Measurements from ENCODE around the gene IDH2.
"Not testable (repeated sequence)": the region's sequence is repeated elsewhere in the genome, so short reads cannot be mapped to it uniquely, and the experiment has no call there.

Gene IDH2

DNA sequence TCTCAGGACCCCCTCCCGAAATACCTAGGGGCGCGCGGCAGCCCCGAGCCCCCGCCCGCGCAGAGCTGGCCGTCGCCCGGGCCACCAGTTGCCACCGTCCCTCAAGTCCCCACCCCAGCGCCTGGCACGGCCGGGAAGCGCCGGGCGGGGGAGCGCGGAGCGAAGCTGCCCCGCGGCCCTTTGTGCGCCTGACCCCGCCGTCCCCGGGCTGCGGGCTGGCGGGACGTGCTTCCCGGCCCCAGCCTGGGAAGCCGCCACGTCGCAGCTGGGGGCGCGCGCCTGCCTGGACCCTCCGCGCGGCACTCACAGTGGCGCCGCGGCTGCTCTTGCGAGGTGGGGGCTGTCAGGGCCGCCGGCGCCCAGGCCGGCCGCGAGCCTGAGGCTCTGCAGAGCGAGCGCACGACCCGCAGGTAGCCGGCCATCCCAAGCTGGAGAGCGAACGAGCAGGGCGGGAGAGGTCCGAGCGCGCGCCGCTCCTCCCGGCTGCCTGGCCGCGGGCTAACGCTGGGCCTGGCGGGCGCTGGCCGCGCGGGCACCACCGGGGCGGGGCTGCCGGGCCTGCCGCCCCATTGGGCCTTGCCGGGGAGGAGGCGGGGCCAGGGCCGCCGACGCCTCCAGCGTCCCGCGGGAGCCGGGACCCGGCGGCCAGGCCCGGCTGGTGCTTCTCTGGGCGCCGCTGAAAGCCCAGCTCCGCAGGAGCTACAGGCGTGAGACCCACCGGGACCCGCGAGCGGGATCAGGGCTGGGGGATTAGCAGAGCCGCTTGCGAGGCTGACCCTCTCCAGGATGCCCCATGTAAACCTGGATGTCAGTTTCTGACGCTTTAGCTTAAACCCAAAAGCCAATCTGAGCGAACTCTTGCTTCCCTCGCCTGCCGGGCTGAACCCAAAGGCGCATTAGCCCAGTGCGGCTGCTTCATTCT, at the start of gene IDH2:
Gene IDH2 (minus strand): TSS at position 500 of the 922 bp plus-strand sequence. CDS start 78 bp downstream, at position 422.
- peak; percentile 90 for DNase-seq (ENCODE audit: low spot score)

DNA sequence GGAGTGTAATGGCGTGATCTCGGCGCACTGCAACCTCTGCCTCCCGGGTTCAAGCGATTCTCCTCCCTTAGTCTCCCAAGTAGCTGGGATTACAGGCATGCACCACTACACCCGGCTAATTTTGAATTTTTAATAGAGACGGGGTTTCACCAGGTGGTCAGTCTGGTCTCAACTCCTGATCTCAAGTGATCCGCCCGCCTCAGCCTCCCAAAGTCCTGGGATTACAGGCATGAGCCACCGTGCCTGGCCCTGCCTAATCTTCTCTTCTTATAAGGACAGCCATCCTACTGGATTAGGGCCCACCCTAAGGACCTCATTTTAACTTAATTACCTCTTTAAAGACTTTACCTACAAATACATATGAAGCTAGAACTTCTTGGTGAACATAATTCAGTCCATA, 48.3 kb upstream of the IDH2 start:
- DNase-seq (ENCODE audit: low spot score): not testable (repeated sequence)

DNA sequence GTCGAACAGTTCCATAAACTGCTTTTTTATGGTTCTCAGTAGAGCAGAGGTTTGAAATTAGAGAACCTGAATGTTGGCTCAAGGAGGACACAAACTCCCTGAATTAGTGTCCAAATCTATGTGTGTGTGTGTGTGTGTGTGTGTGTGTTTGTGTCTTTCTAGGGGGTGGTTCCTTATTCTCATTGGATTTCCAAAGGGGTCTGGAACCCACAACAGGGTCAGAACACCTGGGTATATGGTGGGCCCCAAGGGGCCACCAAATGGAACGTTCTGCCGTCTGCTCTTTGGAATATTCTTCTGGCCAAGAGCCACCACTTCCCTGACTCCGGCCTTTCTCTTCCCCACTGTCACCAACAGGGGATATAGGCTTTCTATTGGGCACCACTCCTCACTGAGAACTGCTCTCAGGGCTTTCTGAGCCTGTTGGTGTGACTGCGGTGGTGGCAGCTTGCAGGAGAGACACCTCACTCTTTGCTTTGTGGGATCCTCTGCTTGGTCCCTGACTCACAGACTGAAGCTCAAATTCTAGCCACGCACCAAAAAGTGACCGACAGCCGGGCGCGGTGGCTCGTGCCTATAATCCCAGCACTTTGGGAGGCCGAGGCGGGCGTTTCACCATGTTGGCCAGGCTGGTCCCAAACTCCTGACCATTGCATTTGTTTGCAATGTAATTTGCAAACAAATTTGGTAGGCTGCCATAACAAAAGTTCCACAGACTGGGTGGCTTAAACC, 47.5 kb upstream of the IDH2 start:
- no peak for DNase-seq (ENCODE audit: low spot score)

DNA sequence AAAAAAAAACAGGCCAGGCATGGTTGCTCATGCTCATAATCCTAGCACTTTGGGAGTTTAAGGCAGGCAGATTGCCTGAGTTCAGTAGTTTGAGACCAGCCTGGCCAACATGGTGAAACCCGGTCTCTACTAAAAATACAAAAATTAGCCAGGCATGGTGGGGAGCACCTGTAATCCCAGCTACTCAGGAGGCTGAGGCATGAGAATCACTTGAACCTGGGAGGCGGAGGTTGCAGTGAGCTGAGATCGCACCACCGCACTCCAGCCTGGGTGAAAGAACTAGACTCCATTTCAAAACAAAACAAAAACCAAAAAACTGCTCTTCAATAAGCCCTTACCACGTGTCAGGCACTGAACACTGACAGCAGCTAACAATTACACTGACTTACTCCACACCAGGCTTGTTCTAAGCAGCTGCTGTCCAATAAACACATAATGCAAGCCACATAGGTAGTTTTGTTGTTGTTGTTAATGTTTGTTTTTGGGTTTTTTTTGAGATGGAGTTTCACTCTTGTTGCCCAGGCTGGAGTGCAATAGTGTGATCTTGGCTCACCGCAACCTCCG, 44.0 kb upstream of the IDH2 start:
- not testable (repeated sequence) for DNase-seq (ENCODE audit: low spot score)

DNA sequence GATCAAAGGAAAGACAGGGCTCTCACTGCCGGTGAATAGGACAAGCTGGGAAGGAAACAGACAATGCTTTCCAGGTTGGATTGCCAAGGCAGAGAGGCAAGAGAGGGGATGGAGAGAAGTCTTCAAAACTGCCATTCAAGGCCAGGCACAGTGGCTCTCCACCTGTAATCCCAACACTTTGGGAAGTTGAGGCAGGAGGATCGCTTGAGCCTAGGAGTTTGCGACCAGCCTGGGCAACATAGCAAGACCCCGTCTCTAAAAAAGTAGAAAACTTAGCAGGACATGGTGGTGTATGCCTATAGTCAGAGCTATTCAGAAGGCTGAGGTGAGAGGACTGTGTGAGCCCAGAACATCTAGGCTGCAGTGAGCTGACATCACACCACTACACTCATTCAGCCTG, 43.5 kb upstream of the IDH2 start:
- no peak for DNase-seq (ENCODE audit: low spot score)

DNA sequence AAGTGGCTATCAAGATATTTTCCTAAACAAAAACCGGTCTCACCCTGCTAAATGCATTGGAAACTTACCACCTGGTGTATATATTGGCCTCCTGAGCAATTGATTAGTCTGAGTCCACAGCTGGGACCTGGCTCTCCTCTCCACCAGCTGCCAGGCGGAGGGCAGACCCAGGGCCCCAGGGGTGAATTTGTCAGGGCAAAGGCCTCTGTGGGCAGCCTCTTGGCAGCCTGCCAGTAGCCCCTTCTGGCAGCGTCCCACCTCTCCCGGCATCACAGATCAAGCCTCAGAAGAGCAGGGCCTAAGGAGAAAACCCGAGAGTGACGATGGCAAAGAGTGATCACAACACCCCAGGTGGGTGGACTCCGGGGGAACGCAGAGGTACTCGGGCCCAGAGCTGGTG, 43.0 kb upstream of the IDH2 start:
- DNase-seq (ENCODE audit: low spot score): no peak

DNA sequence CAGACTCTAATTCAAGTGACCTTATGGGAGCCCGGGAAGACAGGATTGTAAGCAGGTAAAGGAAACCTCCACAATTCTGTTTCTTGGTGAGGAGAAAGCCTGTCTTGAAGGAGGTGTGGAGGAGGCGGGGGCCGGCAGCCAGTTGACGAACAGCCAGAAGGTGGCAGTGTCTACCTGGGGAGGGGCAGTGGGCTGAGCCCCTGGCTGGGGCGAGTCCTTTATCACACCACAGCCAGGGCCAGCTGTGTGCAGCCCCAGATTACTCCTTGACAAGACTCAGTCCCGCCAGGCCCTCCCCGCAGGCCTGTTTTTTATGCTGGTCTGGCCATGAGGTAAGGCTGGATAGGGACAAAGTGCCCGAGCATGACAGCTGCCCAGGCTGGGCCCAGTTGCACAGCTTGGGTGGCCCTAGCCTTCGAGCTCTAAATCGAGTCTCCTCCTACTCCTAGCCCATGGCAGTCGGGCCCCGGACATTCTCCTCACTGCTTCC, 40.9 kb upstream of the IDH2 start:
- peak; percentile 72 for DNase-seq (ENCODE audit: low spot score)

DNA sequence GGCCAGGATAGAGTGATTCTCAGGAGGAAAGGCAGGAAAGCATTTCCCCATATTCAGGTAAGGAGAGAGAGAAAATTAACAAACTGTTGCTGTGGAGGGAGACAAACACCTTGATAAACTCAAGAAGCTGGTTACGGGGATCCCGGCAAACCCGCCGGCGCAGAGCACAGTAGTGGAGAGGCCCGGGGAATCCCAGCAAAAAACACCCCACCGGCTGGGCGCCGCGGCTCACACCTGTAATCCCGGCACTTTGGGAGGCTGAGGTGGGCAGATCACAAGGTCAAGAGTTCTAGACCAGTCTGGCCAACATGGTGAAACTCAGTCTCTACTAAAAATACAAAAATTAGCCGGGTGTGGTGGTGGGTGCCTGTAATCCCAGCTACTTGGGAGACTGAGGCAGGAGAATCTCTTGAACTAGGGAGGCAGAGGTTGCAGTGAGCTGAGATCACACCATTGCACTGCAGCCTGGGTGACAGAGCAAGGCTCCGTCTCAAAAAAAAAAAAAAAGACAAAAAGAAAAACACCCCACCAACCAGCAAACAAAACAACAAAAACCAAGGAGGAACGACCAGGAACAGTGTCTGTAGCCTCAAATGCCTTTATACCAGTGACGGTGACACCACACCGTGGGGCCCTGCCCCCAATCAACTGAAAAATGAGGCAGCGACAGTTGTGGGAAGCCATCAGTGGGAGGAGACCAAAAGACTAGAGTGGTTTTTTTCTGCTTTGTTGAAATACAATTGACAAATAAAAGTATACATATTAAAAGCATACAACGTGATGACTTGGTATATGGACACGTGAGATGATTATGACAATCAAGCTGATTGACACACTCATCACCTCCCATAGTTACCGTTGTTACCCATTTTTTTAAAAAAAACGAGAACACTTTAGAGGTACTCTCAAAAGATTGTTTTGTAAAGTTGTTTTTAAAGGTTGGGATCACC, 40.2 kb upstream of the IDH2 start:
- no peak for DNase-seq (ENCODE audit: low spot score)

DNA sequence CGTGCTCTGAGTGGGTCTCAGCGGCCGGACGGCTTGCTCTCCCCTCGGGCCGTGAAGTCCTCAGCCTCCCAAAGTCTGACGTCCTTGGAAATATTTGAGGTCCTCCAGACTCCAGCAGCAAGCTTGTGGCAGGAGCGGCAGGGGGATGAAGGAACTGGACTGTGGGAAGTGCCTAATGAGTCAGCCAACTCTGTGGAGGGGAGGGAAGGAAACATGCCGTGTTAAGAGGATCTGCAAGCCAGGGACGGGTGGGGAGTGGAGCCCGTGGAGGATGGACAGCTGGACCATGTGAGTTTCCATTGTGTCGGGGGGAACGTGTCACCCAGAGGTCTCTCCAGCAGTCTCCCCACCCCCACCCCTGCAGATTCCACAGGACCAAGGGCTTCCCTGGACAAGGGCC, 39.4 kb upstream of the IDH2 start:
- no peak for DNase-seq (ENCODE audit: low spot score)

DNA sequence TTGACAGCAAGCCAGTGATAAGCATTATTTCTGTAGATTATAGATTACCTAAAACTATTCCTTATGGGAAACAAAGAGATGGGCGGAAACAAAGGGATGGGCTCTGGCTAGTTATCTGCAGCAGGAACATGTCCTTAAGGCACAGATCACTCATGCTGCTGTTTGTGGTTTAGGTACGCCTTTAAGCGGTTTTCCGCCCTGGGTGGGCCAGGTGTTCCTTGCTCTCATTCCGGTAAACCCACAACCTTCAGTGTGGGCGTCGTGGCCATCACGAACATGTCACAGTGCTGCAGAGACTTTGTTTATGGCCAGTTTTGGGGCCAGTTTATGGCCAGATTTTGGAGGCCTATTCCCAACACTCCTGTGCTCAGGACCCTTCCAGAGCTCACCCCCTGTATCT, 37.3 kb upstream of the IDH2 start:
- not testable (repeated sequence) for DNase-seq (ENCODE audit: low spot score)

DNA sequence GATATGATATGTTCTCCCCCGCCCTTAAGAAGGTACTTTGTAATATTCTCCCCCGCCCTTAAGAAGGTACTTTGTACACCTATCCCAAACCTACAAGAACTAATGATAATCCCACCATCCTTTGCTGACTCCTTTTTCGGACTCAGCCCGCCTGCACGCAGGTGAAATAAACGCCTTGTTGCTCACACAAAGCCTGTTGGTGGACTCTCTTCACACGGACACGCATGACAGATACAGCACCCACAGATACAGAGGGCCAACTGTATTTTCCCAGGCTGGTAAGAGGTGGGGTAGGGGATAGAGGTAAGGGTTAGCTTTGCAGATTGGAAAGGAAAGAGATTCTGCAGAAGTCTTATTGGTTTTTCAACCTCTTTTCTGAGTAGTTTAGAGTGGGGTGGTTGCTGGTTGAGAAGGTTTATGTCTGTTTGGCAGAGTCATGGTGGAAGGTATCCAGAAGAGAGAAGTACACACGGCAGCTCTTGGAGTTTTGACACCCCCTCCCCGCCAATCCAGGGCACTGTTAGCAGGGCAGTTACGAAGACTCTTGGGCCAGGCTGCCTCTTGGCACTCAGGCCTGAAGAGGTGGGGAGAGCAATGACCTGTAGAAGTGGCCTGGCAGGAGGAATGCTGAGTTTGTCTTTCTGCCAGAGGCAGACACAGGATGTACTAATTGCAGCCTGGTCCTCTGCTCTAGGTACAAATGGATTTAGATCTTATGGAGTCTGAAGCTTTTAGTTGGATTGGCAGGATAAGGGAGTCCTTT, 36.0 kb upstream of the IDH2 start:
- no peak for DNase-seq (ENCODE audit: low spot score)

DNA sequence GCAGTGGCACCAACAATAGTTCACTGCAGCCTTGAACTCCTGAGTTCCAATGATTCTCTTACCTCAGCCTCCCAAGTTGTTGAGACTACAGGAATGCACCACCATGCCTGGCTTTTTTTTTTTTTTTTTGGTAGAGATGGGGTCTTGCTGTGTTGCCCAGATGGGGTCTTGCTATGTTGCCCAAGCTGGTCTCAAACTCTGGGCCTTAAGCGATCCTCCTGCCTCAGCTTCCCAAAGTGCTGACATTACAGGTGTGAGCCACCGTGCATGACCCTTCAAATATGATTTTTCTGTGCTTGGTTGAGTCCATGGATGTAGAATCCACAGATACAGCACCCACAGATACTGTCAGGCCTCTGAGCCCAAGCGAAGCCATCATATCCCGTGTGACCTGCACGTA, 30.2 kb upstream of the IDH2 start:
- no peak for DNase-seq (ENCODE audit: low spot score)

DNA sequence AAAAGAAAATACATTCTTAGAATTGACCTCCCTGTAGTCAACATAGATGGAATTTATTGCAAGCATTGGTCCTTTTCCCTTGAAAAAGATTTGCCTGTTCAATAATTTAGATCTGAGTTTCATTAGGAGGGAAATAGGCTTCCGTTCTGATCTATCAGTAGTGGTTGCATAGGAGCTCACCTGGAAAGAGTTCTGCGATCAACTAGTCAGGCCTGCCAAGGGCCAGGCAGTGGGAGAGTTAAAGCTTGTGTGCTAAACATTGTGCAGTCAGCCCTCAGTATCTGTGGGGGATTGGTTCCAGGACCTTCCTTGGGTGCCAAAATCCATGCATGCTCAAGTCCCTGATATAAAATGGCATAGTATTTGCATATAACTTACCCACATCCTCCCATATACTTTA, 29.6 kb upstream of the IDH2 start:
- no peak for DNase-seq (ENCODE audit: low spot score)

DNA sequence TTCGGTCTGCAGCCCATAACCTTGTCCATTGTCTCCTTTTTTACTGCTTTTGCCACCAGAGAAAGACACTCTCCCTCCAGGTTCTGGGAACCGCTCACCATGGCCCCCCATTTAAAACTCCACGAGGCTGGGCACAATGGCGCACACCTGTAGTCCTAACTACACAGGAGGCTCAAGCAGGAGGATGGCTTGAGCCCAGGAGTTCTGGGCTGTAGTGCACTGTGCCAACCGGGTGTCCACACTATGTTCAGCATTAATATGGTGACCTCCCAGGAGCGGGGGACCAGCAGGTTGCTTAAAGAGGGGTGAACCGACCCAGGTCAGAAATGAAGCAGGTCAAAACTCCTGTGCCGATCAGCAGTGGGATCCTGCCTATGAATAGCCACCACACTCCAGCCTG, 28.0 kb upstream of the IDH2 start:
- DNase-seq (ENCODE audit: low spot score): no peak

DNA sequence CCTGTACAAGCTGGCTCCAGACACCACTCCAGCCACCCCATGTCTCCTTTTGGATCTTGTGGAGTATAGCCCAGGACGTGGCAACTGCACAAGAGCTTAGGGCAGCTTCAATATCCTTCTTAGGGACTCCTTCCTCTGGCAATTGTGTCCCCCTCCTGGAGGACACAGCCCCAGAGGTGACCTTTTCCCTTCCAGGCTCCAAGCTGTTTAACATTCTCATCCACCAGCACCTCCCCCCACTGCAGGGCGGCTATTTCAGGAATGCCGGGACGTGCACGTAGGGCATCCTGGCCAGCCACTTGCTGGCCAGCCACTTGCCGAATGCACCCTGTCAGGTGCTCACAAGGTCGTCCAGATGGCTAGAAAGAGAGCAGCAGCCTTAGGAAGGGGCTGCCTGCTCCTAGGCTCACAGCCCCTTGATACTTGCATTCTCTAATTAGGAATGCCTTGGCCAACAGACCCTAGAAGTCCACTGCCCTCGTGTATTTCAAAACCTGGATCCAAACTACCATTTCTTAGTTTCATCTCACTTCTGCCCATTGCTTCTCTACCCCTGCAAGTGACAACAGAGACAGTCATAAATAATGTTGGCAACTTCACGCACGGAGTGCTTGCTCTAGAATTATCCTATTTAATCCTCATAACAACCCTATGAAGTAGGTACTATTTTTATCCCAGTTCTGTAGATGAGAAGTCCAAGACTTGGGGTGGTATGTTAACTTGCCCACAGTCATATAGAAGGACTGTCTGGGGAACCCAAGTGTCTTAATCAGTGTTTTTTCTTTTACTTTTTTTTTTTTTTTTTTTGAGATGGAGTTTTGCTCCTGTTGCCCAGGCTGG, 24.5 kb upstream of the IDH2 start:
- no peak for DNase-seq (ENCODE audit: low spot score)

DNA sequence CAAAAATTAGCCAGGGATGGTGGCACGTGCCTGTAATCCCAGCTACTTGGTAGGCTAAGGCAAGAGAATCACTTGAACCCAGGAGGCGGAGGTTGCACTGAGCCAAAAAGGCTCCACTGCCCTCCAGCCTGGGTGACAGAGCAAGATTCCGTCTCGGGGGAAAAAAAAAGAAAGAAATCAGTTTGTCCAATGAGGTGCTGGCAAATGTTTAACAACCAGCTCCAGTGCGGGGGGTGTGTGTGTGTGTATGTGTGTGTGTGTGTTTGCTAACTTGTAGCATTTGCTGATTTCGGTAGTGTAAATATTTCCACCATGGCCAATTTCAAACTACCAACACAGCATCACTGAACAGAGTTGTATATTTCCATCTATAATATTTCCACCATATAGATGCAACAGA, 23.8 kb upstream of the IDH2 start:
- DNase-seq (ENCODE audit: low spot score): no peak

DNA sequence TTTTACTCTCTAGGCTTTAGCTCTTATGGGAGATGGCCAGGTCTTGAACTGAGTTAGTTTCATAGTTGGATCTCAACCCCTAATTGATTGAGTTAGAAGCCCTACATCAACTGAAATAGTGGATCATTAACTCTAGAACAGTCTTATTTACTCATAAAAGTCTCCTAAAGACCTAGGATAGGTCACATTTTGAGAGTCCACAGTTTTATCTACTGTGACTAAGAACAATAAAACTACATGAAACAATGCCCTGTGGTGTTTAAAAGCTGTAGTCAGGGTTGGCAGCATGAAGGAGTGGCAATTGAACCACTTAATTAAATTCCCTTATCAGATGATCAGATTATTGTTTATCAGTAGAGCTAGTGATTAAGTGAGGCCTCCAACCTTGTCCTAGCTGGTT, 22.2 kb upstream of the IDH2 start:
- no peak for DNase-seq (ENCODE audit: low spot score)

DNA sequence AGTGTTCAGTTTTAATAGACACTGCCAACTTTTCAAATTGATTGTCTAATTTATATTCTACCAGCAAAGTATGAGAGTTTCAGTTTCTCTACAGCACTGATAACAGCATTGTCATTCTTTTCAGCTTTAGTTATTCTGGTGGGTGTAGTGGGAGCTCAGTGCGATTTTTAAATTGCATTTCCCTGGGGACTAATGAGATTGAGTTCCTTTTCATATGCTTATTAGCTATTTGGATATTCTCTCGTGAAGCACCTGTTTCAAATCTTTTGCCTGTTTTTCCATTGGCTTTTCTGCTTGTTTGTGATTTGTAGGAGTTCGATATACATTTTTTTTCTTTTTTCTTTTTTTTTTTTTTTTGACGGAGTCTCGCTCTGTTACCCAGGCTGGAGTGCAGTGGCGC, 18.8 kb upstream of the IDH2 start:
- DNase-seq (ENCODE audit: low spot score): no peak

DNA sequence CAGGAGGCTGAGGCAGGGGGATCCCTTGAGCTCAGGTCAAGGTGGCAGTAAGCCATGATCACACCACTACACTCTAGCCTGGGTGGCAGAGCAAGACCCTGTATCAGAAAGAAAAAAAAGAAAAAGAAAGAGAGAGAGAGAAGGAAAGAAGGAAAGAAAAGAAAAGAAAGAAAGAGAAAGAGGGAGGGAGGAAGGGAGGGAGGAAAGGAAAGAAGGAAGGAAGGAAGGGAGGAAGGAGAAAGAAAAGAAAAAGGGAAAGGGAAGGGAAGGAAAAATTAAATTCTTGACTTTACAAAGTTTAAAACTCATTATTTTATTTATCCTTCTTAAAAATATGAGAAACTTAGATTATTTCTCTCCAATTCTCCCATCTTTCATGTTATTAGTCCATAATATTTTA, 17.1 kb upstream of the IDH2 start:
- no peak for DNase-seq (ENCODE audit: low spot score)

DNA sequence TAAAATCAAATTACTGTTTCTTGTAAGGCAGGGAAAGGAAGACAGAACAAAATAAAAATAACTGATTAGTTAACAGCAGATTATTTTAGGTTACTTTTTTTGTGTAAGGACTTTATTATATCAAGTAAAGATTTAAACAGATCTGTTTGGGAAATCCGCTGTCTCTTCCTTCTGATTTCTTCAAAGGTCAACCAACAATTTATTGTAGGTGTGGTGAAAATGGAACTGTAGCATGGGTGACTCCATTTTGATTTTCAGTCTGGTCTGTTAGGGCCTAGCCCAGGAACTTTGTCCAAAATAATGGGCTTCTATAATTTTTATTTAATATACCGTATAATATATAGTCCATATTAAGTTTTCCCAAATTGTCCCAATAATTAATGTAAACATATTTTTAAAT, 13.5 kb upstream of the IDH2 start:
- DNase-seq (ENCODE audit: low spot score): no peak

Measured in germinal center (tissue), 1 donor.